ENCODE results near the gene ZBTB37.
"Not testable (repeated sequence)": the region's sequence is repeated elsewhere in the genome, so short reads cannot be mapped to it uniquely, and the experiment has no call there.

Gene ZBTB37

GRCh38 chr1:173915596-173915995 is 47.4 kb downstream of the ZBTB37 start:
- DNase-seq: no peak

GRCh38 chr1:173916667-173917066 is 48.5 kb downstream of the ZBTB37 start:
- no peak for DNase-seq

GRCh38 chr1:173917149-173917548 is 49.0 kb downstream of the ZBTB37 start, which contains the start of gene SERPINC1:
SERPINC1 (minus strand) TSS chr1:173917327; CDS start chr1:173917259, 68 bp downstream.
- no peak for DNase-seq

- DNase-seq: no peak
These were observed 49.7 kb downstream of the ZBTB37 start for GRCh38 chr1:173917635-173918493.

- no peak for DNase-seq
These were observed 52.7 kb downstream of the ZBTB37 start for GRCh38 chr1:173920861-173921260.

GRCh38 chr1:173925306-173926242 is 57.4 kb downstream of the ZBTB37 start:
- no peak for DNase-seq

- not testable (repeated sequence) for DNase-seq
These were observed 62.4 kb downstream of the ZBTB37 start for GRCh38 chr1:173930541-173930940.

GRCh38 chr1:173934440-173934839 is 66.3 kb downstream of the ZBTB37 start:
- no peak for DNase-seq

- DNase-seq: peak; percentile 2
These were observed 68.9 kb downstream of the ZBTB37 start for GRCh38 chr1:173937062-173937461.

GRCh38 chr1:173946380-173946921 is 78.3 kb downstream of the ZBTB37 start:
- no peak for DNase-seq

GRCh38 chr1:173948594-173948993 is 80.4 kb downstream of the ZBTB37 start:
- DNase-seq: no peak
